ENCODE data around the gene CD58.

Gene CD58

GRCh38 chr1:116538544-116538943 lies 32.3 kb downstream of the CD58 start:
- peak; percentile 44 for DNase-seq

GRCh38 chr1:116537898-116538297 lies 32.9 kb downstream of the CD58 start:
- no peak for DNase-seq

- peak; percentile 7 for DNase-seq
Observed at GRCh38 chr1:116537040-116537831, 33.6 kb downstream of the CD58 start.

- DNase-seq: no peak
Observed at GRCh38 chr1:116534014-116534739, 36.6 kb downstream of the CD58 start.

- no peak for DNase-seq
Observed at GRCh38 chr1:116533429-116533820, 37.4 kb downstream of the CD58 start.

GRCh38 chr1:116532671-116533428 lies 38.0 kb downstream of the CD58 start:
- no peak for DNase-seq

GRCh38 chr1:116531917-116532316 lies 38.9 kb downstream of the CD58 start:
- no peak for DNase-seq

- no peak for DNase-seq
Observed at GRCh38 chr1:116529681-116530080, 41.1 kb downstream of the CD58 start.

GRCh38 chr1:116529199-116529631 lies 41.6 kb downstream of the CD58 start:
- peak; percentile 46 for DNase-seq

- no peak for DNase-seq
Observed at GRCh38 chr1:116528329-116529083, 42.3 kb downstream of the CD58 start.

GRCh38 chr1:116525440-116525839 lies 45.4 kb downstream of the CD58 start:
- DNase-seq: no peak

GRCh38 chr1:116521186-116521585 lies 49.6 kb downstream of the CD58 start:
- peak; percentile 14 for DNase-seq

- no peak for DNase-seq
Observed at GRCh38 chr1:116518400-116518799, 52.4 kb downstream of the CD58 start.

- DNase-seq: no peak
Observed at GRCh38 chr1:116516631-116517030, 54.2 kb downstream of the CD58 start.

GRCh38 chr1:116515702-116516101 lies 55.1 kb downstream of the CD58 start:
- no peak for DNase-seq

GRCh38 chr1:116514708-116515525 lies 55.9 kb downstream of the CD58 start:
- DNase-seq: no peak

- no peak for DNase-seq
Observed at GRCh38 chr1:116513956-116514355, 56.9 kb downstream of the CD58 start.

GRCh38 chr1:116511459-116512019 lies 59.3 kb downstream of the CD58 start:
- no peak for DNase-seq

GRCh38 chr1:116510361-116510760 lies 60.5 kb downstream of the CD58 start:
- no peak for DNase-seq

- peak; percentile 88 for DNase-seq
Observed at GRCh38 chr1:116508984-116509980, 61.5 kb downstream of the CD58 start.

All from NCI-H226 (cell line).